ENCODE results near the gene ISCU. TPM values are rescaled to one million over a fixed set of nuclear protein-coding genes. Genes with fewer than 3 reads are reported as not detected.
"Not testable (repeated sequence)": the region's sequence is repeated elsewhere in the genome, so short reads cannot be mapped to it uniquely, and the experiment has no call there.

ISCU gene
- total RNA-seq, 4 donors from 2014 or later = 229 to 512 (median 248) TPM

GRCh38 chr12:108618079-108618952 lies 55.9 kb downstream of the ISCU start:
- peak; percentile 80 to 84 for DNase-seq
- Histone ChIP-seq H3K9me3 (no peaks in the 10 kb centered on the region), H3K36me3 (no peaks in the 10 kb centered on the region), H3K4me3 (replicated peaks in 1 of 3) (no peak overlapping the region), H3K27ac (peak overlapping the region; percentile 67 to 82 (median 74)), H3K27me3 (no peaks in the 10 kb centered on the region), H3K4me1 (peaks cover 7 to 14% of the 10 kb centered on the region in 2 donors)
- WGBS, 2 donors = 8 to 9% methylated on average over 16 of the region's 16 CpGs
- intact Hi-C loops (cut with DNase I) = loop anchor here (2.0 to 5.0 kb wide), 3 partner anchors 50 to 184 kb away; no protein-coding TSS in a partner anchor
- TF ChIP-seq POLR2A (IDR thresholded peaks at IDR 0.05) = no peak
- TF ChIP-seq, protein P1, sequence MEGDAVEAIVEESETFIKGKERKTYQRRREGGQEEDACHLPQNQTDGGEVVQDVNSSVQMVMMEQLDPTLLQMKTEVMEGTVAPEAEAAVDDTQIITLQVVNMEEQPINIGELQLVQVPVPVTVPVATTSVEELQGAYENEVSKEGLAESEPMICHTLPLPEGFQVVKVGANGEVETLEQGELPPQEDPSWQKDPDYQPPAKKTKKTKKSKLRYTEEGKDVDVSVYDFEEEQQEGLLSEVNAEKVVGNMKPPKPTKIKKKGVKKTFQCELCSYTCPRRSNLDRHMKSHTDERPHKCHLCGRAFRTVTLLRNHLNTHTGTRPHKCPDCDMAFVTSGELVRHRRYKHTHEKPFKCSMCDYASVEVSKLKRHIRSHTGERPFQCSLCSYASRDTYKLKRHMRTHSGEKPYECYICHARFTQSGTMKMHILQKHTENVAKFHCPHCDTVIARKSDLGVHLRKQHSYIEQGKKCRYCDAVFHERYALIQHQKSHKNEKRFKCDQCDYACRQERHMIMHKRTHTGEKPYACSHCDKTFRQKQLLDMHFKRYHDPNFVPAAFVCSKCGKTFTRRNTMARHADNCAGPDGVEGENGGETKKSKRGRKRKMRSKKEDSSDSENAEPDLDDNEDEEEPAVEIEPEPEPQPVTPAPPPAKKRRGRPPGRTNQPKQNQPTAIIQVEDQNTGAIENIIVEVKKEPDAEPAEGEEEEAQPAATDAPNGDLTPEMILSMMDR (IDR thresholded peaks at IDR 0.05) = peak; percentile 88 to 95 (median 92)

- H3K4me1 ChIP-seq = peaks cover 7 to 14% of the 10 kb centered on the region in 2 donors
These were observed 56.5 kb downstream of the ISCU start for GRCh38 chr12:108618953-108619274.

More at GRCh38 chr12:108618953-108619274, 56.5 kb downstream of the ISCU start:
- not testable (repeated sequence) for H3K4me3 ChIP-seq (replicated peaks in 1 of 3); H3K9me3 ChIP-seq; H3K36me3 ChIP-seq; H3K27me3 ChIP-seq
- 35 to 48% methylated on average over 4 of the region's 4 CpGs for WGBS, 2 donors
- H3K27ac ChIP-seq = peak overlapping the region; percentile 67 to 82 (median 74)
- DNase-seq = peak; percentile 86 to 88
- intact Hi-C loops (cut with DNase I) = loop anchor here (2.0 to 5.0 kb wide), 3 partner anchors 50 to 183 kb away; no protein-coding TSS in a partner anchor

Other genes starting within 250 kb of the ISCU start
- gene CMKLR1, start 223.3 kb upstream of the ISCU start, total RNA-seq = 10 to 100 TPM in 2 of 4 donors, 1 to 10 TPM in 2; 6.3 to 15.8 (median 12.2) TPM
- 10 to 100 TPM in 3 of 4 donors, 1 to 10 TPM in 1; 7.0 to 16.7 (median 10.5) TPM for gene FICD, start 47.3 kb upstream of the ISCU start, total RNA-seq
- gene SART3, start 1.4 kb upstream of the ISCU start, total RNA-seq = 100 to 1,000 TPM in 1 of 4 donors, 10 to 100 TPM in 3; 64.2 to 117 (median 80.0) TPM
- 10 to 100 TPM in 3 of 4 donors, 1 to 10 TPM in 1; 6.9 to 21.6 (median 15.3) TPM for gene TMEM119, start 35.5 kb downstream of the ISCU start, total RNA-seq
- gene SELPLG, start 71.3 kb downstream of the ISCU start, total RNA-seq = 1 to 10 TPM; 2.1 to 6.0 (median 2.8) TPM
- gene CORO1C, start 168.9 kb downstream of the ISCU start, total RNA-seq = 10 to 100 TPM; 22.0 to 63.6 (median 30.1) TPM

Measured in thyroid gland (tissue), 4 donors.